Fibroblast of peridontal ligament (primary cell): Measurements from ENCODE around the gene FGF3.
"Not testable (repeated sequence)": the region's sequence is repeated elsewhere in the genome, so short reads cannot be mapped to it uniquely, and the experiment has no call there.

ENCODE experiments used
- DNase-seq: peaks from one replicate; pipeline ENCODE4 v3.0.0-alpha.2; 2010; ENCODE audit errors: extremely low read depth

FGF3 gene

GRCh38 chr11:69773626-69774353 lies 45.4 kb downstream of the FGF3 start:
- DNase-seq, result no peak

- DNase-seq, result no peak
Observed at GRCh38 chr11:69771466-69771865, 47.8 kb downstream of the FGF3 start.

- DNase-seq, result no peak
Observed at GRCh38 chr11:69770540-69770939, 48.7 kb downstream of the FGF3 start.

- DNase-seq, result no peak
Observed at GRCh38 chr11:69765498-69765995, 53.7 kb downstream of the FGF3 start.

- not testable (repeated sequence) for DNase-seq
Observed at GRCh38 chr11:69764918-69765317, 54.3 kb downstream of the FGF3 start.

GRCh38 chr11:69760319-69760718 lies 58.9 kb downstream of the FGF3 start:
- no peak for DNase-seq
